OCI-LY7 (cell line): ENCODE results near the gene KIF15. TPM values are rescaled to one million over a fixed set of nuclear protein-coding genes. Genes with fewer than 3 reads are reported as not detected.

Experiments used
- BruUV-seq: library from RNA; stranded (reverse); fragments of 400-500 nt; replicated peaks from 2 replicates; lab custom pipeline; 2021; lab: Mats Ljungman, UMichigan
- CTCF ChIA-PET: fragments of 300-600 bp; sonication (Branson Sonifier 250); formaldehyde crosslinking; loops from one replicate; lab custom pipeline; 2022; ENCODE audit warnings: antibody characterized with exemption; ENCODE audit not compliant: unreplicated experiment; lab: Charles Lee
- POLR2A ChIA-PET: fragments of 300-600 bp; sonication (Branson Sonifier 250); formaldehyde crosslinking; loops from one replicate; lab custom pipeline; 2022; ENCODE audit warnings: antibody characterized with exemption; lab: Charles Lee
- DNase-seq: peaks from one replicate; pipeline ENCODE4 v3.0.0-alpha.2; 2015; ENCODE audit warnings: low spot score
- H2AFZ ChIP-seq: fragments of 200-600 bp; sonication (generic), shearing (Covaris generic); 2 replicates; pipeline ENCODE4 v1.6.1; 2014; ENCODE audit warnings: mild to moderate bottlenecking, antibody characterized with exemption, low read length, moderate library complexity
- H3K27ac ChIP-seq: fragments of 200-600 bp; sonication (generic); 2 replicates; pipeline ENCODE4 v1.5.1; 2014; ENCODE audit warnings: mixed run types, low read depth, mild to moderate bottlenecking, moderate library complexity, low read length, inconsistent platforms; ENCODE audit not compliant: poor library complexity, severe bottlenecking
- H3K36me3 ChIP-seq: fragments of 200-600 bp; sonication (generic); 2 replicates; pipeline ENCODE4 v1.6.1; 2014; ENCODE audit warnings: mild to moderate bottlenecking, antibody characterized with exemption, low read length, moderate library complexity, mixed read lengths; ENCODE audit not compliant: insufficient read depth
- H3K4me1 ChIP-seq: fragments of 200-600 bp; sonication (generic); 2 replicates; pipeline ENCODE4 v1.5.1; 2014; ENCODE audit warnings: mild to moderate bottlenecking, low read length; ENCODE audit not compliant: insufficient read depth, poor library complexity, severe bottlenecking
- H3K4me2 ChIP-seq: fragments of 200-600 bp; sonication (generic); 2 replicates; pipeline ENCODE4 v1.6.1; 2014; ENCODE audit warnings: mild to moderate bottlenecking, low read length
- H3K4me3 ChIP-seq: fragments of 200-600 bp; sonication (generic); 2 replicates; pipeline ENCODE4 v1.5.1; 2014; ENCODE audit warnings: mild to moderate bottlenecking, low read depth, low read length; ENCODE audit not compliant: poor library complexity, severe bottlenecking
- H3K79me2 ChIP-seq: fragments of 200-600 bp; sonication (generic); 2 replicates; pipeline ENCODE4 v1.6.1; 2016; ENCODE audit warnings: low read depth, mild to moderate bottlenecking, low read length, moderate library complexity, mixed read lengths; ENCODE audit not compliant: insufficient read depth
- H3K9me2 ChIP-seq: fragments of 200-600 bp; sonication (generic); 2 replicates; pipeline ENCODE4 v1.6.1; 2016; ENCODE audit warnings: mild to moderate bottlenecking, low read length, mixed read lengths; ENCODE audit not compliant: insufficient read depth
- H3K9me3 ChIP-seq: fragments of 200-600 bp; sonication (generic); 2 replicates; pipeline ENCODE4 v1.6.1; 2014; ENCODE audit warnings: mild to moderate bottlenecking, mixed run types, low read length, mixed read lengths
- H4K20me1 ChIP-seq: fragments of 200-600 bp; sonication (generic); 2 replicates; pipeline ENCODE4 v1.6.1; 2014; ENCODE audit warnings: mild to moderate bottlenecking, antibody characterized with exemption, low read length, moderate library complexity, mixed read lengths; ENCODE audit not compliant: insufficient read depth
- EZH2phosphoT487 ChIP-seq: fragments of 200-600 bp; sonication (generic); IDR thresholded peaks from 2 replicates; pipeline ENCODE4 v1.6.1; 2018; ENCODE audit warnings: low read depth, borderline replicate concordance, mild to moderate bottlenecking, mixed run types, antibody characterized with exemption, low read length, moderate library complexity, mixed read lengths
- intact Hi-C: fragments of 100-400 bp; cut with micrococcal nuclease; formaldehyde crosslinking; loops from one replicate; pipeline ENCODE4 v1.10.0; 2022; ENCODE audit not compliant: unreplicated experiment
- total RNA-seq, 2 experiments: library from RNA; depleted of rRNA in 1 of 2; stranded (reverse); fragments of >200 nt in 1 of 2; shearing (Covaris generic) in 1 of 2; gene quantifications; 2 replicates each; pipeline ENCODE4 v1.2.3, GENCODE V29; 2014 to 2022
- TF ChIP-seq, protein P1 (sequence below): fragments of 200-600 bp; sonication (generic); conservative IDR thresholded peaks from 2 replicates; pipeline ENCODE4 v1.5.1; 2014; ENCODE audit warnings: mild to moderate bottlenecking, antibody characterized with exemption, low read length, moderate library complexity, mixed read lengths

The KIF15 gene
- total RNA-seq, 2 experiments from 2014 or later = 37.0 to 44.9 TPM

DNA sequence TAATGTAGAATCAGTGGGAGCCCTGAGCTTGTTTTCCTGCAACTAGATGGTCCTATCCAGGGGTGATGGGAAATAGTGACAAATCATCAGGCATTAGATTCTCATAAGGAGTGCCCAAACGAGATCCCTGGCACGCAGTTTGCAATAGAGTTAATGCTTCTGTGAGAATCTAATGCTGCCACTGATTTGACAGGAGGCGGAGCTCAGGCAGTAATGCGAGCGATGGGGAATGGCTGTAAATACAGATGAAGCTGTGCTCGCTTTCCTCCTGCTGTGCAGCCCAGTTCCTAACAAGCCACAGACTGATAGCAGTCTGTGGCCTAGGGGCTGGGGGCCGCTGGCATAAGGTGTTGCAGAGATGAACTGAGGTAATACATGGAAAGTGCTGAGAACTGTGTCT, 71.8 kb downstream of the KIF15 start:
- CTCF ChIA-PET = no interaction called here
- no peak for TF ChIP-seq EZH2phosphoT487
- TF ChIP-seq, protein P1, sequence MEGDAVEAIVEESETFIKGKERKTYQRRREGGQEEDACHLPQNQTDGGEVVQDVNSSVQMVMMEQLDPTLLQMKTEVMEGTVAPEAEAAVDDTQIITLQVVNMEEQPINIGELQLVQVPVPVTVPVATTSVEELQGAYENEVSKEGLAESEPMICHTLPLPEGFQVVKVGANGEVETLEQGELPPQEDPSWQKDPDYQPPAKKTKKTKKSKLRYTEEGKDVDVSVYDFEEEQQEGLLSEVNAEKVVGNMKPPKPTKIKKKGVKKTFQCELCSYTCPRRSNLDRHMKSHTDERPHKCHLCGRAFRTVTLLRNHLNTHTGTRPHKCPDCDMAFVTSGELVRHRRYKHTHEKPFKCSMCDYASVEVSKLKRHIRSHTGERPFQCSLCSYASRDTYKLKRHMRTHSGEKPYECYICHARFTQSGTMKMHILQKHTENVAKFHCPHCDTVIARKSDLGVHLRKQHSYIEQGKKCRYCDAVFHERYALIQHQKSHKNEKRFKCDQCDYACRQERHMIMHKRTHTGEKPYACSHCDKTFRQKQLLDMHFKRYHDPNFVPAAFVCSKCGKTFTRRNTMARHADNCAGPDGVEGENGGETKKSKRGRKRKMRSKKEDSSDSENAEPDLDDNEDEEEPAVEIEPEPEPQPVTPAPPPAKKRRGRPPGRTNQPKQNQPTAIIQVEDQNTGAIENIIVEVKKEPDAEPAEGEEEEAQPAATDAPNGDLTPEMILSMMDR = no peak
- Histone ChIP-seq H3K79me2 (no peaks in the 10 kb centered on the region), H4K20me1 (no peaks in the 10 kb centered on the region), H3K4me1 (no peaks in the 10 kb centered on the region), H3K4me2 (no peak overlapping the region), H3K4me3 (no peak overlapping the region), H3K27ac (no peak overlapping the region), H2AFZ (no peak overlapping the region), H3K36me3 (peaks cover 89% of the 10 kb centered on the region), H3K9me3 (peaks cover 26% of the 10 kb centered on the region), H3K9me2 (no peaks in the 10 kb centered on the region)
- BruUV-seq = no TSS peak
- POLR2A ChIA-PET = no interaction called here
- intact Hi-C loops = no loop called here
- DNase-seq = no peak

GRCh38 chr3:44835684-44836083, 74.1 kb downstream of the KIF15 start:
- intact Hi-C loops = no loop called here
- peaks cover 26% of the 10 kb centered on the region for H3K9me3 ChIP-seq
- peaks cover 95% of the 10 kb centered on the region for H3K36me3 ChIP-seq
- H3K4me3 ChIP-seq = no peak overlapping the region
- DNase-seq = no peak
- ChIA-PET CTCF (no interaction called here), POLR2A (interaction anchor here (0.6 kb wide), 1 partner anchor 21 kb away, joined by 3 read pairs; no protein-coding TSS in a partner anchor)
- no peaks in the 10 kb centered on the region for H4K20me1 ChIP-seq
- no peak overlapping the region for H2AFZ ChIP-seq
- no TSS peak for BruUV-seq
- no peaks in the 10 kb centered on the region for H3K9me2 ChIP-seq
- no peaks in the 10 kb centered on the region for H3K4me1 ChIP-seq
- H3K4me2 ChIP-seq = no peak overlapping the region
- no peak overlapping the region for H3K27ac ChIP-seq
- TF ChIP-seq EZH2phosphoT487 = no peak
- TF ChIP-seq, protein P1 = no peak
- no peaks in the 10 kb centered on the region for H3K79me2 ChIP-seq

DNA sequence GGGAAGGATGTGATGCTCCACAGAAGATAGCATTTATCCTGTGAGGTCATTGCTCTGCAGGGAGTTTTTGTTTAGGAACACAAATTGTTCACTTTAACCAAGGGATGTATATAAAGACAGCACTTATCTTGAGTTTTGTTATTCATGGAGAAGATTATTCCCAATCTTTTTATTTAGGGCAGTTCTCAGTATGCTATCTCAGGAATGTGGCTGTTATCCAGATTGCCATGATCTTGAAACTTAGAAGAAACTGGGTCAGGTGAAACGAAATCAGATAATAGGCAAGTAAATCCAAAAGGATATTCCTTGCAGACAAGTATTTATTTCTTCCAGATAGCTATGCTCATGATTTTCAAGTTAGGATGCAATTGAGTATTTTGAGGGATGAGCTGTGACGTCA, 80.8 kb downstream of the KIF15 start:
- H3K9me2 ChIP-seq = no peaks in the 10 kb centered on the region
- ChIA-PET POLR2A (interaction anchor here (1.4 kb wide), 1 partner anchor 77 kb away, joined by 3 read pairs; no protein-coding TSS in a partner anchor), CTCF (interaction anchor here (0.5 kb wide), 1 partner anchor 1412 kb away, joined by 3 read pairs; no protein-coding TSS in a partner anchor)
- no peak overlapping the region for H3K4me2 ChIP-seq
- intact Hi-C loops = no loop called here
- H3K27ac ChIP-seq = no peak overlapping the region
- no peaks in the 10 kb centered on the region for H3K4me1 ChIP-seq
- DNase-seq = no peak
- no peaks in the 10 kb centered on the region for H4K20me1 ChIP-seq
- peaks cover 9% of the 10 kb centered on the region for H3K9me3 ChIP-seq
- H3K36me3 ChIP-seq = peaks cover 96% of the 10 kb centered on the region
- H2AFZ ChIP-seq = no peak overlapping the region
- no TSS peak for BruUV-seq
- H3K79me2 ChIP-seq = no peaks in the 10 kb centered on the region
- H3K4me3 ChIP-seq = no peak overlapping the region
- TF ChIP-seq, protein P1 = no peak
- no peak for TF ChIP-seq EZH2phosphoT487
